Measurements from ENCODE around the gene KIAA2012.

KIAA2012 gene

DNA sequence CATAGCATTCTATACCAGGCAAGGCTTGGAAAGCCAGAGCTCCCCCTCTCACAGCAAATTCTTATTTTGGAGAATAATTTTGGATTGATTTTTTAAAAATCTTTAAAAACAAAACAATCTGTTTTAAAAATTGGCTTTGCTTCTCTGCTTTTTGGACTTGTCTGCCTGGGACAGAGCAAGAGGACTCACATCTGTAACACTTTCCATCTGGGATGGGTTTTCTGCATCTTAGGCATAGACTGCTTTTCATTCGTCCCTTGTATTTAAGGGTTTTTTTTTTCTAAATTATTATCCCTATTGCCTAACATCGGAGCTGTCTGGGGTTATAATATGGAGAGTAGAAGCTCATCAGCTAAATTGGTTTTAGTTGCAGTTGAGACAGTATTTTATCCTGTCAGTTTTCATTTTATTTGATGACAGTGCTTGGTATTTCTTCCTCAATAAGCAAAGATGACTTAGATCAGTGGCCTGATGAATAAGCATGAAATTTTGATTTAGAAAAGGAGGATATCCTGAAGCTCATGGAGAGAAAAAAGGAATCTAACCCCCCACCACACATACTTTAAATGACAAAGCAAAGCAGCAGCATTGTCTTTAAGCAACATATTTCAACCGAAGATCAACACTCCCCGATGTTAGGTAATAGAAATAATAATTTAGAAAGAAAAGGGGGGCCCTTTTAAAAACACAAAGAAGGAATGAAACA is 41.7 kb upstream of the KIAA2012 start:
- no peak overlapping the region for H3K27ac ChIP-seq (ENCODE audit: extremely low read depth, low read depth, low read length)
- H3K9me3 ChIP-seq (ENCODE audit: control insufficient read depth, insufficient read depth, low read depth, low read length): no peaks in the 10 kb centered on the region
- peaks cover 0 to 10% of the 10 kb centered on the region in 2 experiments; a peak in 1 of 3 replicates for H3K36me3 ChIP-seq (ENCODE audit: control insufficient read depth in 2 of 2, insufficient read depth in 1 of 2, low read length in 2 of 2)
- H3K4me1 ChIP-seq (ENCODE audit: control insufficient read depth, insufficient read depth, low read length): no peaks in the 10 kb centered on the region
- TF ChIP-seq ZNF530 (tag by site-specific recombination; IDR thresholded peaks at IDR 0.05; ENCODE audit: low read depth) (no peak), HOXD13 (CRISPR knock-in tag; IDR thresholded peaks at IDR 0.05; ENCODE audit: borderline replicate concordance) (no peak), KLF10 (tag by site-specific recombination; IDR thresholded peaks at IDR 0.05) (no peak), ZFP3 (tag by site-specific recombination; IDR thresholded peaks at IDR 0.05; ENCODE audit: low read depth) (no peak), GLIS2 (tag by site-specific recombination; IDR thresholded peaks at IDR 0.05) (no peak), ZBTB17 (tag by site-specific recombination; IDR thresholded peaks at IDR 0.05) (no peak)
- TF ChIP-seq, protein P1, sequence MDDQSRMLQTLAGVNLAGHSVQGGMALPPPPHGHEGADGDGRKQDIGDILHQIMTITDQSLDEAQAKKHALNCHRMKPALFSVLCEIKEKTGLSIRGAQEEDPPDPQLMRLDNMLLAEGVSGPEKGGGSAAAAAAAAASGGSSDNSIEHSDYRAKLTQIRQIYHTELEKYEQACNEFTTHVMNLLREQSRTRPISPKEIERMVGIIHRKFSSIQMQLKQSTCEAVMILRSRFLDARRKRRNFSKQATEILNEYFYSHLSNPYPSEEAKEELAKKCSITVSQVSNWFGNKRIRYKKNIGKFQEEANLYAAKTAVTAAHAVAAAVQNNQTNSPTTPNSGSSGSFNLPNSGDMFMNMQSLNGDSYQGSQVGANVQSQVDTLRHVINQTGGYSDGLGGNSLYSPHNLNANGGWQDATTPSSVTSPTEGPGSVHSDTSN (CRISPR knock-in tag; IDR thresholded peaks at IDR 0.05): no peak
- CTCF ChIA-PET: interaction anchor here (0.6 to 0.8 kb wide), 3 partner anchors 48 to 73 kb away, joined by 3 to 5 read pairs (median 5); no protein-coding TSS in a partner anchor
- POLR2A ChIA-PET: no interaction called here
- H3K4me3 ChIP-seq (ENCODE audit: low read depth, low read length): no peak overlapping the region

DNA sequence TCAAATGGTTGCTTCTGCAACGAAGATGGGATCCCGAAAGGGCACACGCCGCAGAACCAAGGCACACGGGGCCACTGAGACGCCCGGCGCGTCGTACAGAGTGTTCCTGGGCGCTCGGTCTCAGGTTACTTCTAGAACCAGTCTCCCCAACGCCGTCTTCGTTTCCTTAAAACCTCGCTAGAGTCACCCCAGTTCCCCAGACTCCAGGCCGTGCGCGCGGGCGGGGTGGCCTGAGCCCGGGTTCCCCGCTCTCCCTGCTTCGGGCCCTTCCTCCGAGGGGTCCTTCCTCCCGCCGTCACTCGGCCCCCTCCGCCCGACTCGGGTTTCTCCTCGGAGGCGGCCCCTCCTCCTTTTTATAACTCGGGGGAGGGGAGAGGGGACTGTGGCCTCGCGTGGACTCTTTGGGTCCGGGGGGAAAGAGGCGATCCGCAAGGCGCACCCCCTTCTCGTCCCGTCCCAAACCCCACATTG is 40.2 kb upstream of the KIAA2012 start:
- TF ChIP-seq ZNF335 (tag by site-specific recombination; conservative IDR thresholded peaks at IDR 0.05) (peak; percentile 92), ZNF426 (tag by site-specific recombination; IDR thresholded peaks at IDR 0.05) (no peak), ZFP37 (tag by site-specific recombination; IDR thresholded peaks at IDR 0.05) (peak; percentile 23; the same call in 1 of the 2 replicates), ZBTB48 (tag by site-specific recombination; IDR thresholded peaks at IDR 0.05) (0 out of 2 replicates have a peak, but pooled peaks have one; percentile 30), ZNF561 (tag by site-specific recombination; IDR thresholded peaks at IDR 0.05; ENCODE audit: borderline replicate concordance) (peak; percentile 65; the same call in 1 of the 2 replicates), WT1 (tag by site-specific recombination; IDR thresholded peaks at IDR 0.05) (no peak), ZNF623 (tag by site-specific recombination; IDR thresholded peaks at IDR 0.05) (peak; percentile 5; the same call in 1 of the 2 replicates), ZNF341 (tag by site-specific recombination; IDR thresholded peaks at IDR 0.05; ENCODE audit: low read depth) (peak; percentile 98), ZBTB8A (tag by site-specific recombination; IDR thresholded peaks at IDR 0.05) (peak; percentile 98), ZNF677 (tag by site-specific recombination; IDR thresholded peaks at IDR 0.05) (no peak), GLIS2 (tag by site-specific recombination; IDR thresholded peaks at IDR 0.05) (peak; percentile 52), ZNF366 (tag by site-specific recombination; conservative IDR thresholded peaks at IDR 0.05) (0 out of 2 replicates have a peak, but pooled peaks have one; percentile 12), ZBTB20 (tag by site-specific recombination; IDR thresholded peaks at IDR 0.05) (peak; percentile 90)
- TF ChIP-seq, protein P2, sequence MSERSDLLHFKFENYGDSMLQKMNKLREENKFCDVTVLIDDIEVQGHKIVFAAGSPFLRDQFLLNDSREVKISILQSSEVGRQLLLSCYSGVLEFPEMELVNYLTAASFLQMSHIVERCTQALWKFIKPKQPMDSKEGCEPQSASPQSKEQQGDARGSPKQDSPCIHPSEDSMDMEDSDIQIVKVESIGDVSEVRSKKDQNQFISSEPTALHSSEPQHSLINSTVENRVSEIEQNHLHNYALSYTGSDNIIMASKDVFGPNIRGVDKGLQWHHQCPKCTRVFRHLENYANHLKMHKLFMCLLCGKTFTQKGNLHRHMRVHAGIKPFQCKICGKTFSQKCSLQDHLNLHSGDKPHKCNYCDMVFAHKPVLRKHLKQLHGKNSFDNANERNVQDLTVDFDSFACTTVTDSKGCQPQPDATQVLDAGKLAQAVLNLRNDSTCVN (tag by site-specific recombination; optimal IDR thresholded peaks at IDR 0.05): peak; percentile 63
- POLR2A ChIA-PET: no interaction called here
- H3K4me1 ChIP-seq (ENCODE audit: control insufficient read depth, insufficient read depth, low read length): peaks cover 5% of the 10 kb centered on the region; the same call in 1 of the 2 replicates
- H3K36me3 ChIP-seq (ENCODE audit: control insufficient read depth in 2 of 2, insufficient read depth in 1 of 2, low read length in 2 of 2): peaks cover 0 to 10% of the 10 kb centered on the region in 2 experiments; a peak in 1 of 3 replicates
- no peaks in the 10 kb centered on the region for H3K9me3 ChIP-seq (ENCODE audit: control insufficient read depth, insufficient read depth, low read depth, low read length)
- H3K4me3 ChIP-seq (ENCODE audit: low read depth, low read length): peak overlapping the region; percentile 54
- CTCF ChIA-PET: no interaction called here
- peak overlapping the region; percentile 94 for H3K27ac ChIP-seq (ENCODE audit: extremely low read depth, low read depth, low read length)
